Measurements from ENCODE around the gene LRRC8E.
"Not testable (repeated sequence)": the region's sequence is repeated elsewhere in the genome, so short reads cannot be mapped to it uniquely, and the experiment has no call there.

Gene LRRC8E

DNA sequence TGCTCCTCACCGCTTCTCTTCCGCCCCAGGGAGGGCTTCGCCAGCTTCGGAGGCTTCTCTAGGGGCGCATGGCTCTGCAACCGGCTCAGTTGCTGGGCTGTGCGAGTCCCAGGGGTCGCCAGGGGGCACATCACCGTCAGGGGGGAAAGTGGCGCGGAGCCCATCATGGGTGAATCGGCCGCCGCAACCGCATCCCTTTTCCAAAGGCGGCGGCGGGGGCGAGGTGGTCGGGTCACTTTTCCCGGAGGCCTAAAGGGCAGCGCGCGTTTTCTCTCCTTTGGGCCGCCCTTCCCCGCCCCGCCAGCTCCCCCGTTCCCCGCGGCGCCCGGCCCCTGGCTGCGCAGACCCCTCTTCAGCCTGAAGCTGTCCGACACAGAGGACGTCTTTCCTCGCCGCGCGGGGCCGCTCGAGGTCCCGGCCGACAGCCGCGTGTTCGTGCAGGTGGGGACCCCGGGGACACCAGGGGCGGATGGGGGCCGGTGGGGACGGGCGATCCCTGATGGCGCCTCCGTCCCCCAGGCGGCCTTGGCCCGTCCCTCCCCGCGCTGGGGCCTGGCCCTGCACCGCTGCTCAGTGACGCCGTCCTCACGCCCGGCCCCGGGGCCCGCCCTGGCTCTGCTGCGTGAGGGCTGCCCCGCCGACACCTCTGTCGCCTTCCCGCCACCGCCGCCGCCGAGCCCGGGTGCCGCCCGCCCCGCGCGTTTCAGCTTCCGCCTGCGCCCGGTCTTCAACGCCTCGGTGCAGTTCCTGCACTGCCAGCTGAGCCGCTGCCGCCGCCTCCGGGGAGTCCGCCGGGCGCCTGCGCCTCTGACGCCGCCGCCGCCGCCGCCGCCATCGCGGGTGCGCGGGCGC is 28.0 kb downstream of the LRRC8E start:
- TF ChIP-seq CTCF (conservative IDR thresholded peaks at IDR 0.05; ENCODE audit: low read length): no peak
- peak overlapping the region; percentile 54 for H3K4me3 ChIP-seq (ENCODE audit: low read length)
- no peak for DNase-seq (ENCODE audit: low read depth)

GRCh38 chr19:7916955-7917266 is 28.6 kb downstream of the LRRC8E start:
- peak overlapping the region; percentile 43 for H3K4me3 ChIP-seq (ENCODE audit: low read length)
- no peak for DNase-seq (ENCODE audit: low read depth)
- TF ChIP-seq CTCF (conservative IDR thresholded peaks at IDR 0.05; ENCODE audit: low read length): no peak

DNA sequence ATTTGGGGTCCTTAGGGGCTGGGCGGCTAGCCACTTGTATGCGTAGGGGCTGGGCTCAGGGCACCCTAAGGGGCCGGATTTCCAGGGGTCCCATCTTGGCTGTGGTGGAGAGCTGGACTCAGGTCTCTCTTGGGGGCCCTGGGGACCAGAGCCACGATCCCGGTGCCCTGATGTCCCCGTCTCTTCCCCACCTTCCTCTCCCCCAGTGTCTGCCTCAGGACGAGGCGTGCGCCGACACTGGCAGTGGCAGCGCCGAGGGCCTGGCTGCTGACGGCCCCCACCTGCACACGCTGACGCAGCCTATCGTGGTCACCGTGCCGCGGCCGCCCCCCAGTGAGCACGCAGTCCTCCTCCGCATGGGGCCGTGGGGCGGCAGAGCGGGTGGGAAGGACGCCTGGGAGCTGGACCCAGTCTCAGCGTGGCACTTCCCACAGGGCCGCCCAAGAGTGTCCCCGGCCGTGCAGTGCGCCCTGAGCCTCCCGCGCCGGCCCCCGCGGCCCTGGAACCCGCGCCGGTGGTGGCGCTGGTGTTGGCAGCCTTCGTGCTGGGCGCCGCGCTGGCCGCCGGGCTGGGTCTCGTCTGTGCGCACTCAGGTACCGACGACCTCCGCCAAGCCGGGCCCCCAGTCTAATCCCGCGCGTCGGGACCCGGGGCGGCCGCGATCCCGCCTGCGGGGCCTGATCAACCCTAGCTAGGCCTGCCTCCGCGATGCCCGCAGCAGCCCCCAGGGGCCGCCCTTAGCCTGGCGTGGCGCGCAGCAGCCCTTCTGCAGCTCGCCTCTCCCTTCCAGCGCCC is 29.2 kb downstream of the LRRC8E start:
- DNase-seq (ENCODE audit: low read depth): peak; percentile 59
- peak overlapping the region; percentile 43 for H3K4me3 ChIP-seq (ENCODE audit: low read length)
- peak; percentile 55 for TF ChIP-seq CTCF (conservative IDR thresholded peaks at IDR 0.05; ENCODE audit: low read length)

DNA sequence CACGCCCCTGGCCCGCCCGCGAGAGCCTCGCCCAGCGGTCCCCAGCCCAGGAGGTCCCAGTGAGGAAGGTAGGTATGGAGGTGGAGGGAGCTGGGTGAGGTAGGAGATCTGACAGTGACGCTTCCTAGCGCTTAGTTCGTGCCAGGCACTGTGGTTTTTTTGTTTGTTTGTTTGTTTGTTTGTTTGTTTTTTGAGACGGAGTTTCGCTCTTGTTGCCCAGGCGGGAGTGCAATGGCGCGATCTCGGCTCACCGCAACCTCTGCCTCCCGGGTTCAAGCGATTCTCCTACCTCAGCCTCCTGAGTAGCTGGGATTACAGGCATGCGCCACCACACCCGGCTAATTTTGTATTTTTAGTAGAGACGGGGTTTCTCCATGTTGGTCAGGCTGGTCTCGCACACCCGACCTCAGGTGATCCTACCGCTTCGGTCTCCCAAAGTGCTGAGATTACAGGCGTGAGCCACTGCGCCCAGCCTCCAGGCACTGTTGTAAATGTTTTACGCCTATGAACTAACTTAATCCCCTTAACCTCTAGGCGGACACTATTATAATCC is 29.8 kb downstream of the LRRC8E start:
- H3K4me3 ChIP-seq (ENCODE audit: low read length): peak overlapping the region; percentile 41
- not testable (repeated sequence) for DNase-seq (ENCODE audit: low read depth)

DNA sequence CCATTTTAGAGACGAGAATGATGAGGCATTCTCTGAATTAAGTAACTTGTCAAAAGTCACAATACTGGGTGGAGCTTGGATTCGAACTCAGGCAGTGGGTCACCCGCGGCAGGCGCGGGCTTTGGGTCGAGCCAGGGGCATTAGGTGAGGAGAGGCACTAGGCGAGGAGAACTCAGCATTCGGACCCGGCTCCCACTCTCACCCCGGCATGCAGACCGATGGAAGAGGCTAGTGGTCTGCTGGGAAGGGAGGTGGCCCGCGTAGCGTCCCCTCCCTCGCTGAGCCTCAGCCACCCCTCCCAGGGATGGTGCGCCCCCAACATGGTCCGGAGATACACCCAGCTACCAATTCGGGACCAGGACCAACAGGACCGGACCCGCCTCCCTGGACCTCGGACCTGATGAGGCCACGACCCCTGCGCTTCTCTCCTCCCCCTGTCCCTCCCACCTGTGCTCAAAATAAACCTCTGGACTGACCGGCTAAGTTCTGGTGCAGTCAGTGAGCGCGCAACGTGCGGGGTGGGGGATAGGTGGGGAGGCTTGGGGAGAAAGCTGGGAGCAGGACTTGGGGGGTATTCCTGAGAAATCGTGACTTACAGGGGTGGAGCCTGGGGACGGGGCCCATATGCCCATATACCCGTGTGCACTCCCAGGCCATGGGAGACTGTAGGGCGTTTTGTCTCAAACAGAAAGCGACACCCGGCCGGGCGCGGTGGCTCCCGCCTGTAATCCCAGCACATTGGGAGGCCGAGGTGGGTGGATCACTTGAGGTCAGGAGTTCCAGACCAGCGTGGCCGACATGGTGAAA is 30.5 kb downstream of the LRRC8E start:
- no peak for TF ChIP-seq CTCF (conservative IDR thresholded peaks at IDR 0.05; ENCODE audit: low read length)
- no peak overlapping the region for H3K4me3 ChIP-seq (ENCODE audit: low read length)
- DNase-seq (ENCODE audit: low read depth): no peak

DNA sequence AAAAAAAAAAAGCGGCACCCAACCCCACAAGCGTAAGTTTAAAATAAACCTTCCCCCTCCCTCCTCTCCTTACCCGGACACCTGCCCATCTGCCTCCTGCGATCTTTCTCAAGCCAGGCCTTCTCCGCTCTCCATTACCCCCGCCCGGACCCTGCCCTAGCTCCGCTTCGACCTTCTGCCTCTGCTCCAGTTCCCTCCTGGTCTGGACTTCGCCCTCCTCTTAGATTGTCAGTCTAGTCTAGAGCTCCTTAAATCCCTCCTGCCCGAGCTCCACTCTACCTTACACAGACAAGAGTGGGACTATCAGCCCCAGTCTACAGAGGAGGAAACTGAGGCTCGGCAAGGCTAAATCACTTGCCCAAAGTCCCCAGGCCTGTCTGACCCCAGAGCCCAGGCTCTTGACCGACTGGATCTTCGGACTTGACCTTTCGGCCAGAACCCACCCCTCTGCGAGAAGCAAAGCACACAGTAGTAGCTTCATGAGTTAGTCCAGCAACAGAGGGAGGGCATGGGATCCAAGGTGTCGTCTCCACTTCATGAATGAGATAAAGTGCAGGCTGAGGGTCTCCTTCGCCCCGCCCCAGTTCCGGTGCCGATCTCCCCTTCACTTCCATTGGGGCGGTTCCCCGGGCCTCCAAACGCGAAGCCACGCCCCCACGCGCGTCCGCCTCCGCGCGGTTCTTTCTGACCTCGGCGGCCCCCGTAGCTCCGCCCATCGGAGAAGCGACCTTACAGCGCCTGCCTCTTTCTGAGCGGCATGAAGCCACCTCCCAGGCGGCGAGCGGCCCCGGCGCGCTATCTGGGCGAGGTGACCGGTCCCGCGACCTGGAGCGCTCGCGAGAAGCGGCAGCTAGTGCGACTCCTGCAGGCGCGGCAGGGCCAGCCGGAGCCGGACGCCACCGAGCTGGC is 31.6 kb downstream of the LRRC8E start, which contains the start of gene SNAPC2:
SNAPC2 (plus strand) TSS at position 729 of the 909 bp plus-strand sequence; CDS start at position 758, 29 bp downstream.
- TF ChIP-seq CTCF (conservative IDR thresholded peaks at IDR 0.05; ENCODE audit: low read length): no peak
- H3K4me3 ChIP-seq (ENCODE audit: low read length): peak within 1 kb of the TSS; percentile 75
- DNase-seq (ENCODE audit: low read depth): peak; percentile 95
